Mucosa of stomach (tissue), 1 donor: ENCODE results near the gene HOXB13.

Experiments used
- H3K27me3 ChIP-seq: one replicate; pipeline ENCODE4 v1.7.0; 2013; ENCODE audit warnings: mild to moderate bottlenecking, low read length; ENCODE audit not compliant: control insufficient read depth, insufficient read depth
- H3K36me3 ChIP-seq: one replicate; pipeline ENCODE4 v1.7.0; 2013; ENCODE audit warnings: low read length; ENCODE audit not compliant: control insufficient read depth, insufficient read depth
- H3K4me1 ChIP-seq: one replicate; pipeline ENCODE4 v1.7.0; 2013; ENCODE audit warnings: mild to moderate bottlenecking, low read length; ENCODE audit not compliant: control insufficient read depth, insufficient read depth
- H3K4me3 ChIP-seq: one replicate; pipeline ENCODE4 v1.7.0; 2013; ENCODE audit warnings: low read length
- H3K9ac ChIP-seq: one replicate; pipeline ENCODE4 v1.7.0; 2013; ENCODE audit warnings: mild to moderate bottlenecking, low read length, moderate library complexity
- H3K9me3 ChIP-seq: one replicate; pipeline ENCODE4 v1.7.0; 2013; ENCODE audit warnings: mild to moderate bottlenecking, low read length, moderate library complexity; ENCODE audit not compliant: control insufficient read depth
- donor health status: Pancreatic carcinoma.

HOXB13 gene

GRCh38 chr17:48728232-48729231 is at the start of gene HOXB13:
Gene HOXB13 (minus strand): TSS chr17:48728750. CDS start chr17:48728593, 157 bp downstream.
- Histone ChIP-seq H3K36me3 (no peaks in the 10 kb centered on the region), H3K4me1 (peaks cover 27% of the 10 kb centered on the region), H3K4me3 (no peak within 1 kb of the TSS), H3K27me3 (peaks cover 98% of the 10 kb centered on the region), H3K9me3 (no peaks in the 10 kb centered on the region), H3K9ac (no peak within 1 kb of the TSS)

- H3K9ac ChIP-seq = no peak overlapping the region
- no peak overlapping the region for H3K4me3 ChIP-seq
- H3K9me3 ChIP-seq = no peaks in the 10 kb centered on the region
- no peaks in the 10 kb centered on the region for H3K36me3 ChIP-seq
- no peaks in the 10 kb centered on the region for H3K27me3 ChIP-seq
- H3K4me1 ChIP-seq = no peaks in the 10 kb centered on the region
Observed at GRCh38 chr17:48776602-48777001, 48.1 kb upstream of the HOXB13 start.

- Histone ChIP-seq H3K27me3 (no peaks in the 10 kb centered on the region), H3K4me1 (no peaks in the 10 kb centered on the region), H3K9ac (no peak overlapping the region), H3K4me3 (no peak overlapping the region), H3K36me3 (no peaks in the 10 kb centered on the region), H3K9me3 (no peaks in the 10 kb centered on the region)
Observed at GRCh38 chr17:48773245-48773644, 44.7 kb upstream of the HOXB13 start.

DNA sequence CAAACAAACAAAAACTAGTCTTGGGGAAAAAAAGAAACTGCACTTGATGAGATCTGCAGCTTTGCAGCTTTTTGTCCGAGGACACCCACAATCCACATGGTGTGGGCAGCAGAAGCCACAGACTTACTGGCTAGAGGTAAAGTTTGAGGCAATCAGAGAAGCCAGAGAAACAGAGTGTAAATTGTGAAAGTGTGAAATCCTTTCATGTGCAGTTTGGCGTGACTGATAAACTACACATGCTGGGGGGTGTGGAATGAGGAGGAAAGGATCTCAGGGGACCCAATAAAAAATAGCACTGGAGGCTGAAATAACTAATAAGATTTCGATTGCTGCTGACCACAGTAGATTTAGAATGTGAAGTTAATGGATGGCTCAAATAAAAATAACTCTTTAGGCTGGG is 42.4 kb upstream of the HOXB13 start:
- Histone ChIP-seq H3K36me3 (no peaks in the 10 kb centered on the region), H3K9me3 (no peaks in the 10 kb centered on the region), H3K9ac (no peak overlapping the region), H3K27me3 (no peaks in the 10 kb centered on the region), H3K4me1 (no peaks in the 10 kb centered on the region), H3K4me3 (no peak overlapping the region)

GRCh38 chr17:48769009-48769675 is 40.6 kb upstream of the HOXB13 start:
- Histone ChIP-seq H3K27me3 (peaks cover 3% of the 10 kb centered on the region), H3K9ac (no peak overlapping the region), H3K4me1 (no peaks in the 10 kb centered on the region), H3K36me3 (no peaks in the 10 kb centered on the region), H3K4me3 (no peak overlapping the region), H3K9me3 (no peaks in the 10 kb centered on the region)

DNA sequence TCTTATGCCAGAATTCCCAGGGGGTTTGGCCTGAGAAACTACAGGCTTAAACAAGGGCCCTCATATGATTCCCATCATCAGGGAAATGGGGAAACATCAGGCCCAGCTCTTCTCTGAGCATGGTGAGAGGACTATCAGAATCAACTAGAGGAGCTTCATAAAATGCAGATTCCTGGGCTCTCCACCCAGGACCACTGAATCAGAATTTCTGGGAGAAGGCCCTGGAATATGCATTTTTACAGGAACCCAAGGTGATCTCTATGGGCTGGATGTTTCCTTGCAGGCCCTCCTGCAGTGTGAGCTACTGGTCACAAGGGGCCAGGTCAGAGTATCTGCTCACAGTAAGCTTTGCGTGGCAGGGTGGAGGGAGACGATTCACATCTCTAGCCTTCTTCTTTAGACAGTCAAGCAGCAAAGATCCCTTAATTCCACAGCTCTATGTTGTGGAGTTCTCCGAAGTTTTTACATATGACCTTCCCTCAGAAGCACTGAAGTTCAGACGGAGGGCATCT is 38.8 kb upstream of the HOXB13 start:
- Histone ChIP-seq H3K9me3 (no peaks in the 10 kb centered on the region), H3K4me1 (no peaks in the 10 kb centered on the region), H3K27me3 (peaks cover 8% of the 10 kb centered on the region), H3K36me3 (no peaks in the 10 kb centered on the region), H3K9ac (no peak overlapping the region), H3K4me3 (no peak overlapping the region)

GRCh38 chr17:48761114-48761513 is 32.6 kb upstream of the HOXB13 start:
- Histone ChIP-seq H3K4me1 (peaks cover 5% of the 10 kb centered on the region), H3K4me3 (no peak overlapping the region), H3K36me3 (no peaks in the 10 kb centered on the region), H3K9me3 (no peaks in the 10 kb centered on the region), H3K27me3 (peaks cover 13% of the 10 kb centered on the region), H3K9ac (no peak overlapping the region)

- peaks cover 18% of the 10 kb centered on the region for H3K27me3 ChIP-seq
- no peak overlapping the region for H3K9ac ChIP-seq
- peaks cover 5% of the 10 kb centered on the region for H3K4me1 ChIP-seq
- H3K9me3 ChIP-seq = no peaks in the 10 kb centered on the region
- no peak overlapping the region for H3K4me3 ChIP-seq
- no peaks in the 10 kb centered on the region for H3K36me3 ChIP-seq
Observed at GRCh38 chr17:48760411-48760810, 31.9 kb upstream of the HOXB13 start.

DNA sequence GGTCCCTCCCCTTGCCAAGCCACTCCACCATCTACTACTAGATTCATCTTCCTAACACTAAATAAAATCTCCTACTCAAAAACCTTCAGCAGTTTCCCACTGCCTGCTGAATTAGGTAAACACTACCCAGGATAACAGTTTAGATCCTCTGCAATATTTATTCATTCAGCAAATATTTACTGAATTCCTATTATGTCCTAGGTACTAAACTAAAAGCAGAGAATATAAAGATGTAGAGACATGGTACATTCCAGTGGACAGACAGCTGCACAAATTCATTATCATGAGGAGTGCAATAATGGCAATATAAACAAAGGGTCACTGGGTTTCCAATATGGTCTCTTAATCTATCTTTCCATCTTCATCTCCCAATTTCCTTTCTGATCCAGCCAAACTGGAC is 30.7 kb upstream of the HOXB13 start:
- Histone ChIP-seq H3K4me1 (peaks cover 15% of the 10 kb centered on the region), H3K9me3 (no peaks in the 10 kb centered on the region), H3K4me3 (no peak overlapping the region), H3K36me3 (no peaks in the 10 kb centered on the region), H3K9ac (no peak overlapping the region), H3K27me3 (peaks cover 28% of the 10 kb centered on the region)

GRCh38 chr17:48757524-48757961 is 29.0 kb upstream of the HOXB13 start:
- Histone ChIP-seq H3K4me3 (no peak overlapping the region), H3K36me3 (no peaks in the 10 kb centered on the region), H3K27me3 (peaks cover 41% of the 10 kb centered on the region), H3K9me3 (no peaks in the 10 kb centered on the region), H3K9ac (no peak overlapping the region), H3K4me1 (peaks cover 15% of the 10 kb centered on the region)

DNA sequence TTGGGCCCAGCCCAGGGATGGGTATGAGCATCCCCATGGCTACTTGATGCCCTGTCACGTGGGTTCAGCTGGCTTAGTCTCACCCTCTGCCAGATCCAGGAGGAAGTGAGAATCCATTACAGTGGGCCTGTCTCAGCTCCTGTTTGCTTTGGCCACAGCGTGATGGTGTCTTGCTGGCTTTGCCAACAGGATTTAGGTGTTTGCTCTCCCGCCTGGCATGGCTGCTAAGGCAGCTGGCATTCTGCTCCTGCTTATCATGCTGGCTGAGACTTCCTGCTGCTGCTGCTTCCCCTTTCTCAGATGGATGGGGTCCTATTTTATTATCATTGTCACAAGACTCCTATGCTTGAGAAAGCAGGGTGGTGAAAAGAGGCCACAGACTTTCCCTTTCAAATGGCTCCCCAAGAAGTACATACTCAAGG is 28.3 kb upstream of the HOXB13 start:
- H3K27me3 ChIP-seq = peaks cover 48% of the 10 kb centered on the region

DNA sequence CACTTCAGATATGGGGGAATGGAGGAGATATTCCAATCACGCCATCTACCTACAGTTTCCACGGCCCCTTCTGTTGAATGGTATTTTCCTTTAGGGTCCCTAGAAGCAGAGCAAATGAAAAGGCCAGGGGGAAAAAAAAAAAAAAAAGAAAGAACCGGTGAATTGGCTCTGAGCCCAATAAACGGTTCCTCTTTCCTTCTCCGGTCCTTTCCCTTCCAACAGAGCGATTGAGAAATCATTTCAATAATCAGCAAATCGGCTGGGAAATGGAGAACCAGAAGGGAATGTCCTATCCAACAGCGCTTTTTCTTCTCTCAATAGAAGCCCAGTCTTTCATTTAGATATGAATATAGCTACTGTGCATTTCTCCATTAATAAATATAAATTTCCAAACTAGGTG is 26.8 kb upstream of the HOXB13 start:
- Histone ChIP-seq H3K27me3 (peaks cover 63% of the 10 kb centered on the region), H3K4me1 (peaks cover 15% of the 10 kb centered on the region), H3K9ac (no peak overlapping the region), H3K9me3 (no peaks in the 10 kb centered on the region), H3K36me3 (no peaks in the 10 kb centered on the region), H3K4me3 (no peak overlapping the region)

More for the DNA sequence above, 28.3 kb upstream of the HOXB13 start:
- Histone ChIP-seq H3K9ac (no peak overlapping the region), H3K4me3 (no peak overlapping the region), H3K9me3 (no peaks in the 10 kb centered on the region), H3K4me1 (peaks cover 15% of the 10 kb centered on the region), H3K36me3 (no peaks in the 10 kb centered on the region)
